ENCODE results near the gene PRDX4.

GRCh38 chrX:23659339-23659738, 8.0 kb upstream of the PRDX4 start:
- TF ChIP-seq ELK1 (IDR thresholded peaks at IDR 0.05; ENCODE audit: low read depth, low read length) (no peak), CTCF (IDR thresholded peaks at IDR 0.05) (no peak), USF2 (IDR thresholded peaks at IDR 0.05) (no peak), POLR2A (IDR thresholded peaks at IDR 0.05; ENCODE audit: low read length) (no peak)
